Bronchial epithelial cell (primary cell): ENCODE results near the gene SOCS6. TPM values are rescaled to one million over a fixed set of nuclear protein-coding genes. Genes with fewer than 3 reads are reported as not detected.

ENCODE experiments used
- DNase-seq: peaks from one replicate; pipeline ENCODE4 v3.0.0-alpha.2; 2010; ENCODE audit warnings: low read depth
- FAIRE-seq: peaks from 2 replicates; lab custom pipeline; 2011; peaks lifted over from hg19 to GRCh38; lab: Jason Lieb, UNC
- H3K27me3 ChIP-seq: 2 replicates; pipeline ENCODE4 v1.5.1; 2011; ENCODE audit warnings: low read length; ENCODE audit not compliant: control insufficient read depth, insufficient read depth
- H3K36me3 ChIP-seq: 2 replicates; pipeline ENCODE4 v1.5.1; 2011; ENCODE audit warnings: low read length; ENCODE audit not compliant: control insufficient read depth, insufficient read depth
- H3K4me3 ChIP-seq: 2 replicates; pipeline ENCODE4 v1.5.1; 2011; ENCODE audit warnings: mild to moderate bottlenecking, low read depth, low read length, control low read depth
- CTCF ChIP-seq: IDR thresholded peaks from 2 replicates; pipeline ENCODE4 v1.5.1; 2011; ENCODE audit warnings: mild to moderate bottlenecking, moderate library complexity, low read length, control low read depth, inconsistent platforms; ENCODE audit not compliant: insufficient read depth, severe bottlenecking
- total RNA-seq: library from RNA; depleted of rRNA; stranded (reverse); fragments of >200 nt; gene quantifications from 2 replicates; pipeline ENCODE4 v1.2.1, GENCODE V29; 2014

SOCS6 gene
- total RNA-seq, 1 donor from 2014 or later, result 51.6 TPM

GRCh38 chr18:70329071-70329470, 40.2 kb downstream of the SOCS6 start:
- no peak for TF ChIP-seq CTCF
- DNase-seq (no peak), FAIRE-seq (no peak)
- no peaks in the 10 kb centered on the region for H3K27me3 ChIP-seq
- no peak overlapping the region for H3K4me3 ChIP-seq
- H3K36me3 ChIP-seq, result peaks cover 11% of the 10 kb centered on the region

GRCh38 chr18:70330887-70331286, 42.0 kb downstream of the SOCS6 start:
- TF ChIP-seq CTCF, result no peak
- no peak for FAIRE-seq
- Histone ChIP-seq H3K36me3 (no peaks in the 10 kb centered on the region), H3K4me3 (no peak overlapping the region), H3K27me3 (no peaks in the 10 kb centered on the region)
- DNase-seq, result no peak

- Histone ChIP-seq H3K4me3 (no peak overlapping the region), H3K36me3 (no peaks in the 10 kb centered on the region), H3K27me3 (no peaks in the 10 kb centered on the region)
- no peak for TF ChIP-seq CTCF
- FAIRE-seq (no peak), DNase-seq (no peak)
Observed at GRCh38 chr18:70331456-70332097, 42.7 kb downstream of the SOCS6 start.

- Histone ChIP-seq H3K4me3 (no peak overlapping the region), H3K27me3 (no peaks in the 10 kb centered on the region), H3K36me3 (no peaks in the 10 kb centered on the region)
- no peak for TF ChIP-seq CTCF
- no peak for FAIRE-seq
- DNase-seq, result peak; percentile 83
Observed at GRCh38 chr18:70332694-70333093, 43.8 kb downstream of the SOCS6 start.

GRCh38 chr18:70333316-70333715, 44.5 kb downstream of the SOCS6 start:
- TF ChIP-seq CTCF, result no peak
- Histone ChIP-seq H3K27me3 (no peaks in the 10 kb centered on the region), H3K4me3 (no peak overlapping the region), H3K36me3 (no peaks in the 10 kb centered on the region)
- FAIRE-seq (no peak), DNase-seq (no peak)

- no peak for TF ChIP-seq CTCF
- peak; percentile 100 for DNase-seq
- no peaks in the 10 kb centered on the region for H3K36me3 ChIP-seq
- no peak overlapping the region for H3K4me3 ChIP-seq
- peak; percentile 96 for FAIRE-seq
- no peaks in the 10 kb centered on the region for H3K27me3 ChIP-seq
Observed at GRCh38 chr18:70333757-70334156, 44.9 kb downstream of the SOCS6 start.
